ENCODE measurements around the gene PCNT.
A peak's percentile ranks its signal among the peaks of the same experiment; 100 is the strongest.

PCNT gene

DNA sequence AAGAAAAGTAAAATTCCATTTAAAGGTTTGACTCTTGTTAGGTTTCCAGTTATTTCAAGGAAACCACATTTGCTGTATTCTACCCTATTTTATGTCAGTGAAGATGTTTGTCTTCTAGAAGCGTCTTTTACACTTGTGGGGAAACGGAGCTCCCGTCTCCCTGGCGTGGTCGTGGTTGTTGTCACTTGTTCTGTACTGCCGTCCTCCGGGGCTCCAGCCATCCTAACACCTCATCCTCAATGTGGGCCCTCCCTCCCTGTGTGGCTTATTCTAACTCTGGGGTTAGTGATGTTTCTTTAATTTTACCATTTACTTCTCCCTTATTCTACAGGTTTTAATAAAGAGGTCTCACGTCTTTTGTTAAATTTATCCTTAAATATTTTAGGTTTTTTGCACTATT, 82.0 kb downstream of the PCNT start:
- no peak for DNase-seq (ENCODE audit: low spot score in 2 of 2)
- H3K27ac Mint-ChIP-seq = peak overlapping the region; percentile 21
- peaks cover 54% of the 10 kb centered on the region for H3K36me3 Mint-ChIP-seq
- H3K9me3 Mint-ChIP-seq = no peaks in the 10 kb centered on the region
- ATAC-seq = no peak
- no peak overlapping the region for H3K4me3 Mint-ChIP-seq
- H3K4me1 Mint-ChIP-seq = peaks cover 16% of the 10 kb centered on the region

DNA sequence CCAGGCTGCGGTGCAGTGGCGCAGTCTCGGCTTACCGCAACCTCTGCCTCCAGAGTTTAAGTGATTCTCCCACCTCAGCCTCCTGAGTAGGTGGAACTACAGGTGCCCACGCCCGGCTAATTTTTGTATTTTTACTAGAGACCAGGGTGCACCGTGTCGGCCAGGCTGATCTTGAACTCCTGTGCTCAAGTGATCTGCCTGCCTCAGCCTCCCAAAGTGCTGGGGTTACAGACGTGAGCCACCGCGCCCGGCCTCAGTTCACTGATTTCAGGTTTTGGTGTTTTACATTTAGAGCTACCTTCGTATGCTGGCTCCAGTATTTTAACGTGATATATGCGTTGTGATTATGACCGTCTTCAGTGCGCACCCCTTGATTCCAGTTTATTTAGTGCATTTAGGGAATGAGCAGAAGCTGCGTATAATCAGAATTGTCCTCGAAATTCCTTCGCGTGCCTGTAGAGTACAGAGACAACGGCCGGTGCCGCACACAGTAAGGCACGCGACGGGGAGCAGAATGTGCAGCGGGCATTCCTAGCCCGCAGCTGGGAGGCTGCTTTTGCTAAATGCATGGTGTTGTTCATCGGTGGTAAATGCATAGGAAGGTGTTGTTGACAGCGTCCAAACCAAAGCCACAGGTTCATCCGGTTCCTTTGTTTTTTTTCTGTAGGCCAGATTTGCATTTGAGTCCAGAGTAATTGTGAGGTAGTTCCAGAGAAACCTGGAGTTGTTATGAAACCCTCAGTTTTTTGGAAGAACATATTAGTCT, 85.9 kb downstream of the PCNT start:
- H3K27ac Mint-ChIP-seq = peak overlapping the region; percentile 10
- DNase-seq (ENCODE audit: low spot score in 2 of 2) = no peak
- no peaks in the 10 kb centered on the region for H3K9me3 Mint-ChIP-seq
- H3K4me1 Mint-ChIP-seq = peaks cover 11% of the 10 kb centered on the region
- H3K4me3 Mint-ChIP-seq = no peak overlapping the region
- peak; percentile 37 for ATAC-seq
- peaks cover 34% of the 10 kb centered on the region for H3K36me3 Mint-ChIP-seq

- H3K27ac Mint-ChIP-seq = no peak overlapping the region
- DNase-seq (ENCODE audit: low spot score in 2 of 2) (no peak), ATAC-seq (no peak)
- H3K36me3 Mint-ChIP-seq = peaks cover 34% of the 10 kb centered on the region
- H3K9me3 Mint-ChIP-seq = no peaks in the 10 kb centered on the region
- H3K4me1 Mint-ChIP-seq = peaks cover 11% of the 10 kb centered on the region
- H3K4me3 Mint-ChIP-seq = no peak overlapping the region
These were observed 86.6 kb downstream of the PCNT start for GRCh38 chr21:46410516-46410915.

GRCh38 chr21:46411236-46411635, 87.3 kb downstream of the PCNT start:
- peaks cover 11% of the 10 kb centered on the region for H3K4me1 Mint-ChIP-seq
- H3K36me3 Mint-ChIP-seq = peaks cover 38% of the 10 kb centered on the region

DNA sequence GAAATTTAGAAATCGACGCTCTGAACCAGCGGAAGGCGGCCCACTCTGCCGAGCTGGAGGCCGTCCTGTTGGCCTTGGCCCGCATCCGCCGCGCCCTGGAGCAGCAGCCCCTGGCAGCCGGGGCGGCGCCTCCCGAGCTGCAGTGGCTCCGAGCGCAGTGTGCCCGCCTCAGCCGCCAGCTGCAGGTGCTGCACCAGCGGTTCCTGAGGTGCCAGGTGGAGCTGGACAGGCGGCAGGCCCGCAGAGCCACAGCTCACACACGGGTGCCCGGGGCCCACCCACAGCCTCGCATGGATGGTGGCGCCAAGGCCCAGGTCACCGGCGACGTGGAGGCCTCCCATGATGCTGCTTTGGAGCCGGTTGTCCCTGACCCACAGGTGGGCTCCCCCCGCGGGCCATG, 87.7 kb downstream of the PCNT start:
- Mint-ChIP-seq H3K4me1 (peaks cover 11% of the 10 kb centered on the region), H3K36me3 (peaks cover 43% of the 10 kb centered on the region), H3K27ac (no peak overlapping the region), H3K9me3 (no peaks in the 10 kb centered on the region), H3K4me3 (no peak overlapping the region)
- no peak for ATAC-seq
- DNase-seq (ENCODE audit: low spot score in 2 of 2) = no peak

More at GRCh38 chr21:46411236-46411635, 87.3 kb downstream of the PCNT start:
- ATAC-seq = no peak
- Mint-ChIP-seq H3K4me3 (no peak overlapping the region), H3K9me3 (no peaks in the 10 kb centered on the region), H3K27ac (no peak overlapping the region)
- no peak for DNase-seq (ENCODE audit: low spot score in 2 of 2)

DNA sequence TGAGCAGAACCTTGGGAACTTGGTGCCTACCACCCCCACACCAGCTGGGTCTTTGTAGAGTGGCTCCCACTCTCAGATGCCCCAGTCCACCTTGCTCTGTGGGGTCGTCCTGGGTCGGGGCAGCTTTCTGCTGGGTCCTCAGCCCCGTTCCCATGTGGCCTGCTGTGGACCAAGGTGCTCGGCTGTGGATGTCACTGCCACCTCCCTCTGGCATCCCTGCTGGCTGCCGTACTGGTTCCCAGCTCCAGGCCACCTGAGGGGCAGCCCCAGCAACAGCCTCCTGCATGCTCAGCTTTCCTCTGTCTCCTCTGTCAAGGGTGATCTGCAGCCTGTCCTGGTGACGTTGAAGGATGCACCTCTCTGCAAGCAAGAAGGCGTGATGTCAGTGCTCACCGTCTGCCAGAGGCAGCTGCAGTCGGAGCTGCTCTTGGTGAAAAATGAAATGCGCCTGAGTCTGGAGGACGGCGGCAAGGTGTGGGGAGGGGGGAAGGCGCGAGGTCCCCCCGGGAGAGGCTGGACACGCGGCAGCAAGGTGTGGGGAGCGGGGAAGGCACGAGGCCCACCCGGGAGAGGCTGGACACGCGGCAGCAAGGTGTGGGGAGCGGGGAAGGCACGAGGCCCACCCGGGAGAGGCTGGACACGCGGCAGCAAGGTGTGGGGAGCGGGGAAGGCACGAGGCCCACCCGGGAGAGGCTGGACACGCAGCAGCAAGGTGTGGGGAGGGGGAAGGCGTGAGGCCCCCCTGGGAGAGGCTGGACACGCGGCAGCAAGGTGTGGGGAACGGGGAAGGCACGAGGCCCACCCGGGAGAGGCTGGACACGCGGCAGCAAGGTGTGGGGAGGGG, 88.8 kb downstream of the PCNT start:
- Mint-ChIP-seq H3K27ac (no peak overlapping the region), H3K9me3 (no peaks in the 10 kb centered on the region), H3K4me1 (peaks cover 11% of the 10 kb centered on the region), H3K4me3 (no peak overlapping the region), H3K36me3 (peaks cover 47% of the 10 kb centered on the region)
- no peak for ATAC-seq
- DNase-seq (ENCODE audit: low spot score in 2 of 2) = no peak

DNA sequence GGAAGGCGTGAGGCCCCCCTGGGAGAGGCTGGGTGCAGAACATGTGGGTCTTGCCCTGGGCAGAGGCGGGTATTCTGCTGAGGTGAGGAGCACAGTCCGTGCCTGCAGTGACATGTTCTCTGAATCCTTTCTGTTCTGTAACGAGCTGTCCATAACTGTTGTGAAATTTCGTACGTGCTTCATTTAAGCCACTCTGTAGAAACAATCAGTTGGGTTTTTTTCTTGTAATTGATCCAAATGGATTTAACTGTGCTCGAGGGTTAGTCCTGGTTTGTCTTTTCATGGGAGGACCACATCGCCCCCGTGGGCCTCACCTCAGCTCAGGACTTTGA, 89.4 kb downstream of the PCNT start:
- ATAC-seq (no peak), DNase-seq (ENCODE audit: low spot score in 2 of 2) (no peak)
- H3K27ac Mint-ChIP-seq = no peak overlapping the region
- H3K36me3 Mint-ChIP-seq = peaks cover 49% of the 10 kb centered on the region
- H3K4me1 Mint-ChIP-seq = peaks cover 11% of the 10 kb centered on the region
- no peak overlapping the region for H3K4me3 Mint-ChIP-seq
- H3K9me3 Mint-ChIP-seq = no peaks in the 10 kb centered on the region

DNA sequence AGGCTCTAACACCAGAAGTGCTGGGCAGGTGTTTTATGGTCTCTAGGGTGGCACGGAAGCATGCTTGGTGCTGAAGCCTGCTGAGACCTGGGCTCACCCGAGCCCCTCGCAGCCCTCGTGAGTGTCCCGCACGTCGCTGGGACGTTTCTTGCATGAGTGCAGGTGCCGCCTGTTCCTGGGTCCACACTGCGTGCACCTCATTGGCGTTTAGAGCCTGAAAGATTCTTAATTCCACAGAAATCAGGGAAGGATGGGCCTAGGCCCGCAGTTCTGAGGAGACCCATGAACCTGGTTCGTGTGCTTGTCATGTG, 91.0 kb downstream of the PCNT start:
- no peak for ATAC-seq
- Mint-ChIP-seq H3K4me3 (no peak overlapping the region), H3K4me1 (peaks cover 6% of the 10 kb centered on the region), H3K9me3 (no peaks in the 10 kb centered on the region), H3K27ac (peak overlapping the region; percentile 37), H3K36me3 (peaks cover 54% of the 10 kb centered on the region)
- no peak for DNase-seq (ENCODE audit: low spot score in 2 of 2)

DNA sequence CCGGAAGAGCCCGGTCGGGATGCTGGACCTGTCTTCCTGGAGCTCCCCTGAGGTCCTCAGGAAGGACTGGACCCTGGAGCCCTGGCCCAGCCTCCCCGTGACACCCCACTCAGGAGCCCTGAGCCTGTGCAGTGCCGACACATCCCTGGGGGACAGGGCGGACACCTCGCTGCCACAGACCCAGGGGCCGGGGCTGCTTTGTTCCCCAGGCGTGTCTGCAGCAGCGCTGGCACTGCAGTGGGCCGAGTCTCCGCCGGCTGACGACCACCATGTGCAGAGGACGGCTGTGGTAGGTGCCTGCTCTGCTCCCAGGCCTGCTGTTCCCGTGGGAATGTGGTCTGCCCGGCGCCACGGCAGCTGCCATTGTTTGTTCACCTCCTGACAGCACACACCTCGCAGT, 92.6 kb downstream of the PCNT start:
- Mint-ChIP-seq H3K4me1 (peaks cover 5% of the 10 kb centered on the region), H3K9me3 (no peaks in the 10 kb centered on the region), H3K27ac (no peak overlapping the region), H3K4me3 (no peak overlapping the region), H3K36me3 (peaks cover 54% of the 10 kb centered on the region)
- no peak for ATAC-seq
- DNase-seq (ENCODE audit: low spot score in 2 of 2) = no peak

DNA sequence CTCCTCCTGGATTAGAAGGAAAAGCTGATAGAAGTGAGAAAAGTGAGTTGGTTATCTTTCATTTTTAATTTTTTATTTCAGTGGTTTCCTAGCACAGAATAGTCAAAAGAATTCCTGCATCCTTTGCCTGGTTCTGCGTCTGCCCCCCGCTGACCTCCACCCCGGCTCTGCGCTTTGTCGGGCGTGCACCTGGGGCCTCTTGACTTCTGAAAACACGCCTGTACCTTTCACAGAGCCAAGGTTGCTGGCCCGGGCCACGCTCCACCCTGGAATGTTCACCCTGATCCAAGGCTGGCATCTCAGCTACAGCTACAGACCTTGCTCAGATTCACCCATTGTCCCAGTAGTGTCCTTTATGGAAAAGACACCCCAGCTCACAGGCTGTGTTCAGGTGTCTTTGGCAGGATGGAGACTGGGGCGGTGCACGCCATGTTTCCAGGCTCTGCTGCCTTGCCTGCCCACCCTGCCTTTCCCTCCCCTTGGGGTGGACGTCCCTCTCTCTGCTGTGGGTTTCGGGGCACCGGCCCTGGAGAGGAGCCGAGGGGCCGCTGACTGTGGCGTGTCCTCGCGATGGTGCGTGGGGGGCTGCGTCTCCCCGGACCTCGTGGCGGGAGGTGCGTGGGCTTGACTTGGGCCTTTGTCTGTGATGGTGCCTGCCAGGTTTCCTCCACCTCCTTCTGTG, 94.5 kb downstream of the PCNT start:
- no peak overlapping the region for H3K4me3 Mint-ChIP-seq
- peaks cover 5% of the 10 kb centered on the region for H3K4me1 Mint-ChIP-seq
- H3K27ac Mint-ChIP-seq = no peak overlapping the region
- DNase-seq (ENCODE audit: low spot score in 2 of 2) (no peak), ATAC-seq (no peak)
- H3K9me3 Mint-ChIP-seq = no peaks in the 10 kb centered on the region
- H3K36me3 Mint-ChIP-seq = peaks cover 64% of the 10 kb centered on the region

GRCh38 chr21:46420241-46421190, 96.6 kb downstream of the PCNT start:
- ATAC-seq (no peak), DNase-seq (ENCODE audit: low spot score in 2 of 2) (no peak)
- no peak overlapping the region for H3K4me3 Mint-ChIP-seq
- H3K9me3 Mint-ChIP-seq = no peaks in the 10 kb centered on the region
- peaks cover 25% of the 10 kb centered on the region for H3K4me1 Mint-ChIP-seq
- H3K36me3 Mint-ChIP-seq = peaks cover 73% of the 10 kb centered on the region
- H3K27ac Mint-ChIP-seq = peak overlapping the region; percentile 87

GRCh38 chr21:46421191-46421750, 97.3 kb downstream of the PCNT start:
- Mint-ChIP-seq H3K4me3 (no peak overlapping the region), H3K36me3 (peaks cover 72% of the 10 kb centered on the region), H3K9me3 (no peaks in the 10 kb centered on the region), H3K4me1 (peaks cover 28% of the 10 kb centered on the region), H3K27ac (no peak overlapping the region)
- ATAC-seq (no peak), DNase-seq (ENCODE audit: low spot score in 2 of 2) (no peak)

GRCh38 chr21:46421756-46422555, 98.0 kb downstream of the PCNT start:
- DNase-seq (ENCODE audit: low spot score in 2 of 2) (no peak), ATAC-seq (no peak)
- Mint-ChIP-seq H3K9me3 (no peaks in the 10 kb centered on the region), H3K36me3 (peaks cover 65% of the 10 kb centered on the region), H3K4me3 (no peak overlapping the region), H3K27ac (no peak overlapping the region), H3K4me1 (peaks cover 28% of the 10 kb centered on the region)

DNA sequence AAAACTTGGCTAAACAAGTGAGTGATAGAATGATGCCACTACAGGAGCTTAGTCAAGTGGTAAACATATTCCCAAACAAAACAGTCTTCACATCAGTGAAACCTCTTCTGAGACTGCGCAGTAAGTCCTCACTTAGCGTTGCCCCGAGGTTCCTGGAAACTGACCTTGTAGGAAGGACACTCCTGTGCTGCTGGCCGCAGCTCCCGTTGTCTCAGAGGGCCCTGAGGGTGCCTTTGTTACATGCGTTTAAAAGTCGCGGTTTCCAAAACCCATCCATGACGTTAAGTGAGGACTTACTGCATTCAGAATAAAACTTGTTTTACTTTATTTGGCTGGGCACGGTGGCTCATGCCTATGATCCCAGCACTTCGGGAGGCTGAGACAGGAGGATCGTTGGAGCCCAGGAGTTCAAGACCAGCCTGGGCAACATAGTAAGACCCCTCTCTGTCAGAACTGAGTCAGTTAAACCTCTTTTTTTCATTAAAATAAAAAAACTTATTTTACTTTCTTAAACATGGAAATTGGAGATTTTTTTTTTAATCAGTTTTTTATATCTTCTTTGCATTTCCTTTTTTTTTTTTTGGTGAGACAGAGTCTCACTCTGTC, 98.8 kb downstream of the PCNT start:
- Mint-ChIP-seq H3K27ac (no peak overlapping the region), H3K4me3 (no peak overlapping the region), H3K36me3 (peaks cover 65% of the 10 kb centered on the region), H3K9me3 (no peaks in the 10 kb centered on the region), H3K4me1 (peaks cover 28% of the 10 kb centered on the region)
- no peak for DNase-seq (ENCODE audit: low spot score in 2 of 2)
- ATAC-seq = no peak

All from stimulated activated effector memory CD8-positive, alpha-beta T cell treated with anti-CD3 and anti-CD28 coated beads, Interleukin-12 subunit alpha, Interleukin-12 subunit beta, amount 100 ng/mL, for 72 hours (primary cell).